ENCODE measurements around the gene CLDN4.
"Not testable (repeated sequence)": the region's sequence is repeated elsewhere in the genome, so short reads cannot be mapped to it uniquely, and the experiment has no call there.

CLDN4 gene

GRCh38 chr7:73831834-73832651 is 1.2 kb downstream of the CLDN4 start:
- DNase-seq (ENCODE audit: low read depth) = no peak
- no peak overlapping the region for H3K4me3 ChIP-seq (ENCODE audit: low read length)
- TF ChIP-seq CTCF (conservative IDR thresholded peaks at IDR 0.05; ENCODE audit: low read length) = no peak

- TF ChIP-seq CTCF (conservative IDR thresholded peaks at IDR 0.05; ENCODE audit: low read length) = no peak
- no peak overlapping the region for H3K4me3 ChIP-seq (ENCODE audit: low read length)
- no peak for DNase-seq (ENCODE audit: low read depth)
These were observed 2.0 kb downstream of the CLDN4 start for GRCh38 chr7:73832806-73833205.

GRCh38 chr7:73833251-73833919 is 2.6 kb downstream of the CLDN4 start:
- TF ChIP-seq CTCF (conservative IDR thresholded peaks at IDR 0.05; ENCODE audit: low read length) = no peak
- no peak for DNase-seq (ENCODE audit: low read depth)
- no peak overlapping the region for H3K4me3 ChIP-seq (ENCODE audit: low read length)

GRCh38 chr7:73834626-73835191 is 3.9 kb downstream of the CLDN4 start:
- no peak for TF ChIP-seq CTCF (conservative IDR thresholded peaks at IDR 0.05; ENCODE audit: low read length)
- DNase-seq (ENCODE audit: low read depth) = no peak
- no peak overlapping the region for H3K4me3 ChIP-seq (ENCODE audit: low read length)

- not testable (repeated sequence) for H3K4me3 ChIP-seq (ENCODE audit: low read length); DNase-seq (ENCODE audit: low read depth)
These were observed 6.4 kb downstream of the CLDN4 start for GRCh38 chr7:73837167-73837566.

- no peak for TF ChIP-seq CTCF (conservative IDR thresholded peaks at IDR 0.05; ENCODE audit: low read length)
- H3K4me3 ChIP-seq (ENCODE audit: low read length) = no peak overlapping the region
- no peak for DNase-seq (ENCODE audit: low read depth)
These were observed 7.8 kb downstream of the CLDN4 start for GRCh38 chr7:73838642-73839041.

GRCh38 chr7:73839290-73839689 is 8.5 kb downstream of the CLDN4 start:
- no peak for DNase-seq (ENCODE audit: low read depth)
- no peak for TF ChIP-seq CTCF (conservative IDR thresholded peaks at IDR 0.05; ENCODE audit: low read length)
- H3K4me3 ChIP-seq (ENCODE audit: low read length) = no peak overlapping the region
